Stimulated activated CD4-positive, alpha-beta T cell treated with anti-CD3 and anti-CD28 coated beads, Interleukin-4, amount 100 ng/mL, for 48 hours (primary cell): ENCODE measurements around the gene TTC32.
"Not testable (repeated sequence)": the region's sequence is repeated elsewhere in the genome, so short reads cannot be mapped to it uniquely, and the experiment has no call there.

Experiments
- DNase-seq, 2 donors: peaks; one replicate each; pipeline ENCODE4 v3.0.0-alpha.2; 2020; ENCODE audit warnings: low read depth in 2 of 2

Gene TTC32

DNA sequence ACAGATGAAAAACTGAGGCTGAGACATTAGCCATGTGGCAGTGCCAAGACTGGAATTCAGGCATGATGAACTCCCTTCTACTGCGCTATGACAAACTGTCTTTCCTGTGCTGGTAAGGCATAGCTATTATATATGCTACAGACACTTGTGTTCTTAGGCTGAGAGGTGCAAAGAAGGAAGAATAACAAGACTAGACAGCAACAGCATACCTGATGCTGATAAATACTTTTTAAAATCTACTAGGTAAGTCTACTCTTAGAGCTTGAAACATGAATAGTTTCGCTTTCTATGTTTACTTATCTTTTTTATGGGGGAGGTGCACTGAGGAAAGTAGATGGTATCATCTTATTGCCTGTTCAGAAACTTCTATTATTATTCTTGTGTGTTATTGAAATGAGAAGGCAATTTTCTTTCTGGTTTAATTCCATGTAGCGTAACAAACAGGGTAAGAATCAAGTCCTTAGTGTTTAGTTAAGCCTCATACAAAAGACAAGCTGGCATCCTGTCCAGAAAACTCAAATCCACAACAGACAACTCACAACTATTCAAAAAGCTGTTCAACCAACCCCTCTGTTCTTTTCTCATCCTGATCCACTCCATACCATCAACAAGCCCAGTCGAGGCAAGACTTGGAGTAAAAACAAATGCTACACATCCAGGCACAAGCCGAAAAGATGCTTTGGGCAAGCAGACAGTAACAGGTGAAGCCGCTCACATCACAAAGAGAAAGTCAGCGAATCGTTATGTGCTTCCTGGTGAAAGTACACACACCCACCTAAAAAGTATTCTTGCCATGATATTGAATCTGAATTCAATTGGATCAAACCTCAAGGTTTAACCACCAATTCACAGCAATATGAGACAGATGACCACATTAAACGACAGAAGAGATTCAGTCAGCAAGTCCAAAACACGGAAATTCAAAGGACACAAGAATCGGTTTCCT, 1.5 kb downstream of the TTC32 start:
- DNase-seq = no peak

DNA sequence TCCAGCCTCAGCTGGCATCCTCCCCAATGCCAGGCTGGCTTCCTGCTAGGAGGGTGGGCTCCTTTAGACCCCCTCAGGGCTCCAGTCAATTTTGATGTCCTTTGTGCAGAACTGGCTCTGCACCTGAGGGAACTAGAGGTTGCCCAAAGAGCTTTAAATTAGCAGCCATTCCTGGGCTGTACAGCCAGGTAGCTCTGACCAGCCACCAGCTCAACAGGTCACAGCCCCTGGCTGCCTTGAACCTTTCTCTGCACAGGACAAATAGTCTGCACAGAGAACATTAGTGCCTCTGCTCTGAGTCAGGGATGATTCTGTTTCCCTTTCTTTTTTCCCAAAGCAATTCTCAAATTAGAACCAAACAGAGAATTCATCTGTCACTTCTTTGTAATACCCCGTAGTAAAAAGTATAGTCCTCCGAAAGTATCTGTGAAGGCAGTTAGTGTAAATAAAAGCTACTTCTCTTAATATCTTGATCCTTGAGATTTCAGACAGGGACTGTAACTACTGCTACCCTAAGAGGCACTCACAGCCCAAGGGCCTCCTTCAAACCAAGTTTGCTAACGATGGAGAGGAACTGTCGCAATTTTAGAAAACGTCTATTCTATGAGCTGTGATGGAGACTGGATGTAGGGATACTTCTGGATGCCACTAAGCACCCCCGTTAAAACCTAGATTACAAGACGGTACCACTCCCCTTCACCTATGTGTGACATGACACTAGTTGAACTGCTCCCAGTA, 3.0 kb downstream of the TTC32 start:
- no peak for DNase-seq

DNA sequence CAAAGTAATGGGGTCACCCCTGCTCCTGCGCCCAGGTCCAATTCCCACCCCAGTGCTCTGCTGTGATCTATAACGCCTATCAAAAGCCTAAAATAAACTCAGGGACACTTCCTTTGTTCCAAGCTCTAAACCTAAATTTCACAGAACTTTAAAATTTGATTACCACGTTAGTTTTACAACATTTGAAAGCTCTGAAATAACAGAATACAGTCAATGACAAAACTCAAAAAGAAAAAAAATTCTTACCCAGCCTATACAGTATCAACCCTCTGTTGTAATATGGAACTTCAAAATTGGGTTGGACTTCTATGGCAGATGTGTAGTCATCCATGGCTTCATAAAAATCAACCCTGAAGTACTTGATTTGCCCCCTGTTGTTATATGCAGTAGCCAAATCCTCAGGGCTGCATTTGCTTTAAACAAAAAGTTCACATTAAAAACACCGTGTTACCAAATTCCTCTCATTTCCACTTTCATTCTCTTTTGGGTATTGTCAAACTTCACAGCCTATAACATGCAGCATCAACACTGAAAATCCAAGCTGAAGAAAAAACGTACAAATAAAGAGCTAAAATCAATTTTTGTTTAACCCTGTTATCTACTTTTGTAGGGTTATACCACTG, 4.0 kb downstream of the TTC32 start:
- no peak for DNase-seq

DNA sequence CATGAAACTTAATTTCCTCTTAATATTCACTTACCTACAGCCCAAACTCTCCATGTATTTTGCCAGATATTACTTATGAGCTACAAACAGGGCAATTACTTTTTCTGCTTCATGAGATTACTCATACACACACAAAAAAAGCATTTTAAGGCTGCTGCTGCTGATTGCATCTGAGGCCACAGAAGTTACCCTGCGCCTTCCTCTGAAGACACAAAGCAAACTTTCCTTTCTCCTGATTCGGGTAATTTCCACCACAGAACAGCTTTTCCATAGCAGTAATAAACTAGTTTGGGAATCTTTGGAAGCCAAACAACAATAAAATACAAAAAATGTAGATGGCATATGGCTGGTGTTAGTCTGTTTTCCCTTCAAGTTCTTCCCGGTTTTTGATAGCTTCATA, 6.2 kb downstream of the TTC32 start:
- no peak for DNase-seq

DNA sequence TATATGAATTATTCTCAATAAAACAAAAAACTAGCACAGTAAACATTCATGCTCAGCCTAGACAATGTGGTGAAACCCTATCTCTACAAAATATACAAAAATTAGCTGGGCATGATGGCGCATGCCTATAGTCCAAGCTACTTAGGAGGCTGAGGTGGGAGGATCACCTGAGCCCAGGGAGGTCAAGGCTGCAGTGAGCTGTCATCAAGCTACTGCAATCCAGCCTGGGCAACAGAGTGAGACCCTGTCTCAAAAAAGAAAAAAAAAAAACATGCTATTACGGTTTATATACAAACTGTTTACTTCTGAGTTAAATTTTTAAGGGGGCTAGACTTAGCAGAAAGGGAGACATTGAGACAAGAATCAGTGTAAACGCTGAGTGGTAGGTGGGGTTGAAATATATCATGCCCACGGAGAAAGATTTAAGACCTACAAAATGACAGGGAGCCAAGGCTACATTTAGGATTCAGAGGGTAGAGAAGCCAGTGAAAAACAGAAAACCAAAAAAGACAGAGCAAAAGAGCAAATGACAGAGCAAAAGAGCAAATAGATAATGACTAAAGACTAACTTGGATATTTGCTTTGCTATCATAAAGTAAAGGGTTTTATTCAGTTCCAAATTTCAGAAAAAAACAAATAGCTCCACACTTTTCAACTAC, 7.5 kb downstream of the TTC32 start:
- DNase-seq = no peak

DNA sequence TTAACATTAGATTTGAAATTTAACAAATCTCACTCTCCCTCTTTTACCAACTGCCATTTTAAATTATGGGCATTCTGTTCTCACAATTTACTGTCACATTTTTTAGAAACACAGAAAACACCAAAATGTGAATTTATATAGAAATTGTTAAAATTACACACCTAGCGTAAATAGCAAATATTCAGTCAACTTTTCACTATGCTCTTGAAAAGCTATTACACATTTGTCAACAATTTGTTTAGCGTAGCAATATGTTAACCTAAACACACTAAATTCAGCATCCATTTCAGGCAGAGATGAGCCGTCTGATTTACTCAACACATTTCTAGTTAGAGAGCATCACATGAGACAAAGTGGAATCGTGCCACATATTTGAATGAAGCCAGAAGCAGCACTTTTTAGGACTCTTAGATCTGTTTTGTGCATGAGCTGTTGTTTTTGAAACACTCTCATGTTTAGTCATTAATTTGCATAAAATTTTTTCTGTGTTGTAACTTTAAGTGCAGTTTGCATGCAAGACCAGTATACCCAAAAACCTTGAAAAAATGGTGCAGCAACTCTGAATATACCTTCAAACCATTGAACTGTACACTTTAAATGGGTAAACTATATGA, 8.2 kb downstream of the TTC32 start:
- DNase-seq = no peak

DNA sequence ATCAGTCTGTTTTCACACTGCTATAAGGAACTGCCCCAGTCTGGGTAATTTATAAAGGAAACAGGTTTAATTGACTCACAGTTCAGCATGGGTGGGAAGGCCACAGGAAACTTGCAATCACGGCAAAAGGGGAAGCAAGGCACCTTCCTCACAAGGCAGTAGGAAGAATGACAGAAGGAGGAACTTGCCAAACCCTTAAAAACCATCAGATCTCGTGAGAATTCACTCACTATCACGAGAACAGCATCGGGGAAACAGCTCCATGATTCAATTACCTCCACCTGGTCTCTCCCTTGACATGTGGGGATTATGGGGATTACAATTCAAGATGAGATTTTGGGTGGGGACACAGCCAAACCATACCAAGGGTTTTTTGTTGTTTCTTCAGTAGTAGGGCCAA, 9.8 kb downstream of the TTC32 start:
- not testable (repeated sequence) for DNase-seq

DNA sequence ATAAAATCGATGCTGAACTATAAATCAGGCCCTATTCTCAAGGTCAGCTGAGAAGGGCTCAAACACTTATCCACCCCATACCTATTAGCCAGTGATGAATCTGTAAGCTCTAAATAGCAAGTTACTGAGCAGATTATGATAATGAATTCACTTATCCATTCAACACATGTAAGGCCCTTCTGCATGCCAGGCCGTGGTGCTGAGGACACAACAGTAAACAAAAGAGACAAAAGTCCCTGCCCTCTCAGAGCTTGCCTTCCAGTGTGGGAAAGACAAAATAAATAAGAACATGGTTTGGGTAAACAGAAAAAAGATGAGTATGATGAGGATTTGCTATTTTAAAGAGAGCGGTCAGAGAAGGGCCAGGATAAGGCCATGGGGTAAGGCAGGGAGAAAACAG, 11.7 kb downstream of the TTC32 start:
- DNase-seq = no peak

DNA sequence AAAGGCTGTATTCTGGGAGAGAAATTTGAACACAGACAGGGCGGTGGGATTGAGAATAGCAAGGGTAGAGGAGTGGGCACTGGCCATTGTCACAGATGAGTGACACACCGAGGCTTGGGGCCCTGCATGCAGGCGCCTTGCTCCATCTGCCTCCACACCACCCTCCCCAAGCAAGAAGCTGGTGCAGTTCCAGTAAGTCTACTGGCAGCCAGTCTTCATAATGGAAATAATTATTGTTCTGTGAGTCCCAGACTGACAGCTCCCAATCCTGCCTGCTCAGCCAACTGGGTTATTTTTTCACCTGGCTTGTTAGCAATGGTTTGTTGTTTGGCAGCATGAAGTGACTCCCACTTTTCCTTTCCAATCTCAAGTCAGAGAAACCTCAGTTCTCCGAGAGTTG, 13.0 kb downstream of the TTC32 start:
- DNase-seq = no peak

DNA sequence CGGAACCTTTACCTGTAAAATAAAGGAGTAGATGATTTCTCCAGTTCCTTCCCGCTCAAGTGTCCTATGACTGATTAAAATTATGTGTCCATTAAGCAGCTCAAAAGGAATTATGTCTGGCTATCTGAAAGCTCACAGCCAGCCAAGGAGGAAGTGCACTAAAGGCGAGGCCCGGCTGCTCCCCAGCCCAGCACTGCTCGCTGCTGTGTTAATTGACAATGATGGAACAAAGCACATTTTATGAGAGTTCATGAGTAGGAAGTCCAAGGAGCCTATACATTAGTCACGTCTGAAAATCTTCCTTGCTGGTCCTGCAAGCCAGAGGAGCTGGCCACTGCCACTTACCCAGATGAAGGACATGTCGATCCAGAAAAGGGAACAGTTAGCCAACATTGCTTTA, 14.3 kb downstream of the TTC32 start:
- no peak for DNase-seq

DNA sequence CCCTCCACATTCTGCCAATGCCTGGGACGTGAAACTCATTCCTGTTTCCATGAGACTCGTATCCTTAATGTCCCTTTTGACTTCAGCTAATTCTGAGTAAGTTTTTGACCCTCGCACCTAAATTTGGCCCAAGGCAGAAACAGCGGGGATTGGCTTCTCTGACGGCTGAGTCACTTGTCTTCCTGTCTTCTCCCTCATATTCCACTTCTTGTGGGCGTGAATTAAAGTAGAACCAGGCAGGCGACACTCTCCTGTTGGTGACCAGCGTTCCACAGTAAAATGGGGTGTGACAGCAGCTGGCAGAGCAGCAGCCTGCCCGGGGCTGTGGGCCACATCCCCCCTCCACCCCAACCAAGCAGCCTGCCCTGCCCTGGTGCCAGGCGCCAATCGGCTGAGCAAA, 15.5 kb downstream of the TTC32 start:
- no peak for DNase-seq

DNA sequence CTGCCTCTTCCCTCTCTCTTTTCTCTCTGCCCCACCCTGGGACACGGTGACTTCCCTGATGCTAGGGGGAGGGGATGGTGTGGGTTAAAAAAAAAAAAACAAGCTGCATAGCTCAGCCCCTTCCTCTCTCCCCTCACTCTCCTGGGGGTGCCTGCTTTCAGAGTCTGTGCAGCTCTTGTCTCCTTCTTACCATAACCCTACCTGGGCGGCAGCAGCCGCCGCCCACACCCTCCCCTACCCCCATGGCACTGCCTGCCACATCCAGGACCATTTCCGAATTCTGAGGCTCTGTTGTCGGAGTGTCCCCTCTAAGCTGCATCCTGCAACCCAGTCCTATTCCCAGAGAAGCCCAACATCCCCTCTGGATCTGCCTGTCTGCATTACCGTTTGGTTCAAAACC, 16.0 kb downstream of the TTC32 start:
- no peak for DNase-seq

DNA sequence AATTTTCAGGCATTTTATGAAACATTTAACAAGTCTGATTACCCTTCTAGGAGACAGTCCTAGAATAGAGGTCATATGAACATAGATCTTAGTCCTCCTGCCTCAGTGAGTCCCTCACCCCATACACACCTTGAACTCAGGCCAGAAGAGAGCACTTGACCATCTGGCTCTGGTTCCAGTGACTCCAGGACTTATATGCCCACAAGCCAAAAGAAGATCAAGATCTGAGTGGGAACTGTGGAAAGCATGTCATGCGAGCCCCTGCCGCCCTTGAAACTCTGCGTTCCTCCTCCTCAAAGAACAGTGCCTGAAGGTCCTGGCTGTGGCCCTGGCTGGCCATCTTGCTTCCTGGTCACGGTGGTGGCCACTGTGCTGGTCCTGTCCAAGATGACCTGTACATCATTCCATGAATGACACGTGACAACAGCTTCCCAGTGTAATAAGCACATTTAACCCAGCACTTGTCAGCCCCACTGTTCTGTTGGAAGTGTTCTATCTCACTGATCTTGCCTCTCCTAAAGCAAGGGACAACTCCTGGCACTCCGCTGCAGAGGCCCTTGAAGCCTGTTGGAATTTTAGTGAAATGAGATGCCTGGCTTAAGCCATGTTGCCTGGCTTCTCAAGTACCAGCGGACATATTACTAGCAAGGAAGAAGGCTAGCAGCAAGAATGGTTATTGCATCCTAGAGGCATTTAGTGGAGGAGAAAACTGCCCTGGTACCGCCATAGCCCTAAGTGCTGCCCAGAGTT, 17.6 kb downstream of the TTC32 start:
- DNase-seq = no peak

DNA sequence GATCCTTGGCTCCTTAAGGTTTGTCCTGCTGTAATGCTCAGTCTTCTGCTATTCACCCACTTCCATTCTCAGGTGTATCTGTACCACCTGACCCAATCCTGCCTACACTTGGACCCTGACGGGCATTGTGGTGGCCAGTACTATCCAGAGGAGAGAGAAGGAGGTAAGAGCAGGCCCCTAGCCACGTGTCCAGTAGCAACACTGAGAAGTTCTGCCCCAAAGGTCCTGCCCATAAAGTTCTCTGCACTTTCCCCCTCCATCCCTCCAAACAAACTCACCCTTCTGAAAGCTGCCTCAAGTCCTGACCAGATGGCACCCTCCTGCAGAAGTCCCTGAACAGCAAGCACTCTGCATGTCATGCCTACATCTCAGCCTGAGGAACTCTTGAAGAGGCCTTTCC, 18.3 kb downstream of the TTC32 start:
- no peak for DNase-seq

DNA sequence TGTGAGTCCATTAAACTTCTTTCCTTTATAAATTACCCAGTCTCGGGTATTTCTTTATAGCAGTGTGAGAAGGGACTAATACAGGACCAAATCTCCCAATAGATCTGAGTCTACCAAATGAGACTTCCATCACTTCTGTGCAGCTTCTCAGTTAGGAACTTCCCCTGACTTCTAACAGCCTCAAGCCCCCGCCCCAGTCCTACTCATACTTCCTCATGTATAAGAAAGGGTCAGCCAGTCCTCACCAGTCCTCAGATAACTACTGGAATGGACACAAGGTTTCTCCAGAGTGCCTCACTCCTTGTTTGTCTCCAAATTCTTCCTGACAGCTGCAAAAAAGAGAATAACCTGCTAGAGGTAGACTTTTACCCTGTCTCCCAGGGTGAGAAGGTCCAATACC, 19.5 kb downstream of the TTC32 start:
- DNase-seq = no peak

DNA sequence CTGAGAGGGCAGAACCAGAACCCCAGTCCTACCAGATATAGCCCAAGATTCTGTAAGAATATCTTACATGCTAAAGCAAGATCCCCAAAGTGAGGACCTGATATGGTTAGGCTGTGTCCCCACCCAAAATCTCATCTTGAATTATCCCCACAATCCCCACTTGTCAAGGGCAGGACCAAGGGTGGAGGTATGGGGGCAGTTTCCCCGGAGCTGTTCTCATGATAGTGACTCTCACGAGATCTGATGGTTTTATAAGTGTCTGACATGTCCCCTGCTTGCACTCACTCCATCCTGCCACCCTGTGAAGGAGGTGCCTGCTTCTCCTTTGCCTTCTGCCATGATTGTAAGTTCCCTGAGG, 19.9 kb downstream of the TTC32 start:
- DNase-seq = no peak

DNA sequence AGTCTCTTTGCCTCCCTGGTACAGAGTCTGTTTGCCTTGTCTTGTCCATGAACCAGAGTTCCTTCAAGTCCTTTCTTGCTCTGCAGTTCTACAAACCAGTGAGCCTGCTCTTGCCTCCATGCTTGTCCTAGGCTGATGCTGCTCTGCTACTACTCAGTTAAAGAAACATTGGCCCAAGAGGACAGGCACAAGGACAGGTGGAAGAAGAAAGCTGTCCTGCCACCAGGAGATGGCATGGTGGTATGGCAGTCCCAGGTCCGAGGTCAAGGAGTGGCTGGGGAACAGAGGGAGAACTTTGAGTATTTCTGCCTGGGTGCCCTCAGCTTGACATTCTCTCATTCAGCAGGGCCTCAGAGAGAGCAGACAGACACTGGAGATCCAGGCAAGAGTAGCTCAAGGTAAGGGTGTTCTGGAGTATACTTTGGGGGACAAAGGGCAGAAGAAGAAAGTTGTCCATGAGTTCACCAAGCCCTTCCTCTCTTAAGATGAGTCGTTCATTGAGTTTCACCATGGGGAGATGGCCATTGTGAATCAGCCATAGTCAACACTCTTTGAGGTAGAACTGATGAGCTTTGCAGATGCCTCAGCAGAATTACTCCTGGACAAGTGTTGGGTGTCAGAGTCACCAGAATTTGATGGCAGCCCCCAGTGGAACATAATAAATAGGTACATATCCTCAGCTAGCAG, 20.4 kb downstream of the TTC32 start:
- DNase-seq = no peak

DNA sequence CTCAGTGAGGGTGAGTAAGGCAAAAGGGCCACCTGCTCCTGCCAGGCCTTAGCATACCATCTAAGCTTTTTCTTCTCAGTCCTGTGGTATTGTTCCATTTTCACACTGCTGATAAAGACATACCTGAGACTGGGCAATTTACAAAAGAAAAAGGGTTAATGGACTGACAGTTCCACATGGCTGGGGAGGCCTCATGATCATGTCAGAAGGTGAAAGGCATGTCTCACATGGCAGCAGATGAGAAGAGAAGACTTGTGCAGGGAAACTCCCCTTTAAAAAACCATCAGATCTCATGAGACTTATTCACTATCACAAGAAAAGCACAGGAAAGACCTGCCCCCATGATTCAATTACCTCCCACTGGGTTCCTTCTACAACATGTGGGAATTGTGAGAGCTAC, 21.6 kb downstream of the TTC32 start:
- not testable (repeated sequence) for DNase-seq

DNA sequence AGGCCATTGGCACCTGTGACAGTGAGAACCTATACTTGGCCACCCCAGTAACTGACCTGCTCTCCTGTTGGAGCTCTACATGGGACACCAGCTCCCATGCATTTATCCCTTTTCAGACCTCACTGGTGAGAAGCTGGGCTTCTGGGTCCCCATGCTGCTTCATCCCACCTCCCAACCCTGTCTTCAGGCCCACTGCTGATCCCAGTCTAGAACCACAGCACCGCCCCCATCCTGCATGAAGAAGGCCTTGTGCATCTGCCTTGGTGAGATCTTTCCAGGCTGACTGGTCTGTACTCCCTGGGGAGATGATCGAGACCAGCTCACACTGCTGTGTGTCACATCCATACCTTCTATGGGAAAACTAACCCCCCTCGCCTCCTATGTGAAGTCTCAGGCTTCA, 22.7 kb downstream of the TTC32 start:
- DNase-seq = no peak

DNA sequence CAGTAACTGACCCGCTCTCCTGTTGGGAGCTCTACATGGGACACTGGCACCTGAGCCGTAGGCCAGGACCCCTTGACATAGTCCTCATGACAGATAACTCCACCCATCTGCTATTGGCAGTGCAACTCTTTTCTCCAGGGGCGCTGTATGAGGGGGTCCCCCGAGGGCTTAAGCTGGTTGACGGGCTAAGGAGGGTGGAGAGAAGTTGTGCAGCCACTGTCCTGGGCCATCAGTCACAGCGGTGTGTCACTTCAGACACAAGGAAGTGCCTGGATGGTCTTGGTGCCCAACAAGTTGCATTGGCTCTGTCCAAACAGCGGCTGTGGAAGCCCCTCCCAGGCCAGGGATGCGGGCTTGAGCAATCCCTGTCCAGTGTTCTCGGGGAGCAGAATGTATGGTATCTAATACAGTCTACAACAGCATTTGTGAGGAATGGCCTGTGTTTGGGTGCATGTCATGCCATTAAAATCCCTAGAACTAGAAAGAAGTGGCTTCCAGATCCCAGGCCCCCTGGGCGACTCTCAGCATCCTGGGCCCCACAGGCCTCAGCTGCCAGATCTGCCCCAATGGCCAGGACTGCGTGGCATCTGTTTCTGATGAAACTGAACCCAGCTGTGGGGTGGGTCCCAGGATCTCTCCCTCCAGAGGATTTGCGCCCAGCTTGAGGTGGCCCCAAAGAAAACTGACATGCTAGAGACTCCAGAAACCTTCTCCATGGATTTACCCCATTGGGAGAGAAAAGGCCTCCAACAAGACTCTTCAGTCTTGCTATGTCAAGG, 23.3 kb downstream of the TTC32 start:
- no peak for DNase-seq
